Activated CD4-positive, alpha-beta T cell treated with anti-CD3 and anti-CD28 coated beads, Interleukin-2, Interleukin-4, amounts not matched to agents 100 ng/mL and 50 ng/mL, durations not matched to agents 16 hours and 8 hours (primary cell): ENCODE results near the gene STAT5A.

ENCODE experiments used
- DNase-seq: peaks from one replicate; pipeline ENCODE4 v3.0.0-alpha.2; 2020; ENCODE audit warnings: low spot score

STAT5A gene

DNA sequence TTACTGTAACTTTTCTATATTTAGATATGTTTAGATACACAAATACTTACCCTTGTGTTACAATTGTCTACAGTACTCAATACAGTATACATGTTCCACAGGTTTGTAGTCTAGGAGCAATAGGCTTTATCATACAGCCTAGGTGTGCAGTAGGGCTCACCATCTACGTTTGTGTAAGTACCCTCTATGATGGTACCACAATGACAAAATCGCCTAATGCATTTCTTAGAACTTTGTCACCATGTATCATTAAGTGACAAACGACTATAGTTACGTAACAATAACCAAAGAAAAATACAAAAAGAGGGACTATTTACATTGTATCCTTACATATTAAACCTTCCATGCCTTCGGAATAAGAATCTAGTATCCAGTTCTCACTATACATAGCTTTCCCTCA, 20.1 kb upstream of the STAT5A start:
- no peak for DNase-seq

- DNase-seq: no peak
These were observed 18.1 kb upstream of the STAT5A start for GRCh38 chr17:42270170-42270535.

- no peak for DNase-seq
These were observed 17.7 kb upstream of the STAT5A start for GRCh38 chr17:42270596-42270995.

DNA sequence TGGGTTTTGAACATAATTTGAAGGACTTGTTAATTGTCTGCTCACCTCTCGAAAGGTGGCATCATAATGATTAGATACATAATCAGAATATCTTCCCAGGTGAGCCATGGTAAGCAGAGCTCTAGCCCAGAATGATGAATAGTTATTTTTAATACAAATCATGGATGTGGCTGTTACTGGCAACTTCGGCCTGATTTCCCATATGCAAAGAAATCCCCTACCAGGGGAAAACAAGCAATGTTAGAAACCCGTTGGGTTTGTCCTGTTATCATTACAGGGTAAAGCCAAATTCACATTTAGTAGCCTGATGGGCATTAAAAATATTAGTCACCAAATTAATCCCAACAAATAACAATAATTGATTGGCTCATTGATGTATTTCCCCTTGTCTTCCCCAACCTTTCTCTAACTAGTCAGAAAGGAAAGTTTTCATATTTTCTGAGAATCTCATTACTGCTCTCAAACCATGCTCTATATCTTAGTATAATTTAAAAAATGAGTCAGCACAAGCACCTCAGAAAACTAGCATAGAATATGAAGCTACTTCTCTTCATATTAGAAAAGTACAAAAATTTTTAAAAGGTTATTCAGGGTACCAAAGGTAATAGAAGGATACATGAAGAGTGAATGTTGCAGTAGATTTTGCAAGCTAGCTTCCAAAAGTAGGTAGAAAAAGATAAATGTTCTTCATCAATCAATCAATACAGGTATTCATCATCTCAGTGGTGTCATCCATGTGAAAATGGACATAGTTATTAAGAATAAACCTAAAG, 17.1 kb upstream of the STAT5A start:
- no peak for DNase-seq

DNA sequence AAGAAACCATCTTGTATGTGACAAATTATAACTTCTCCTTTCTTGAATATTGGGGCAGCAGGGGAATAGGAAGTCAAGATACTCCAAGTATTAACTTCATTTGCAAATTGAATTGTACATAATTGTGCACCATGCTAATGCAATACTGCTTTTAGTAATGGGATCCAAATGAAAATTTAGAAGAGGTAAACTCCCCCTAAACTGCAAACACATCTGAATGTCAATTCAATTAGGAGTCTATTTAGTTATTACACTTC, 16.6 kb upstream of the STAT5A start:
- DNase-seq: no peak

- DNase-seq: no peak
These were observed 16.0 kb upstream of the STAT5A start for GRCh38 chr17:42272162-42272907.

DNA sequence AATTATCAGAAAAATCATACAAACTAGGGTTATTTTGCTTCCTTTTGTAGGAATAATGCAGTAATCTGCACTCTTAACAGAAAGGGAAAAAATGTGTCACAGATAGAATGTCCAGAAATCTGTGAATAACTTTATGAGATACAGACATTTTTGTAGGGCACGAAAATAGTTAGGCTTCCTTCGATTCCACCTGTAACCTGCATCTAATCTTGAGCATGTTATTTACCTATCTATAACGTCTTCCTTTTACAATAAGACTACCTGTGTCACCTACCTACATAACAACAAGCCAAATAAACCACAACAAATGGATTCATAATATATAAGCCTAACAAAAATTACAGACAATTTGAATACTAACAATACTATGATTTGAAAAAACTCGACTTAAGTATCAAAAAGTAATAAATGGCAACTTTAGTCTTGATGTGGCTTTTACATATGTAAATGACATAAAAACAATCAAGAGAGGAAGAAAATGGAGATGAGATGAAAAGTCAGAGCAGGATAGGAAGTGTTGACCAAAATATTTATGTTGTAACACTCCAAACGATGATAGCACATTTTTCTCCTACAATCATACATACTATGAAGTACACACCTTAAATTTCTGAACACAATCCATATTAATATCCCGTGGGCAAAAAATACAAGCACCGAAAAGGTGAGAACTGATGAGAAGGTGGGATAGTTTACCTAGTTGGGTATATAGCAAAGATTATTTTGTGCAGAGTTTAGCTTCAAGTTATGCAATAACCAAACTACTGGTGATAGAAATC, 14.6 kb upstream of the STAT5A start:
- no peak for DNase-seq

DNA sequence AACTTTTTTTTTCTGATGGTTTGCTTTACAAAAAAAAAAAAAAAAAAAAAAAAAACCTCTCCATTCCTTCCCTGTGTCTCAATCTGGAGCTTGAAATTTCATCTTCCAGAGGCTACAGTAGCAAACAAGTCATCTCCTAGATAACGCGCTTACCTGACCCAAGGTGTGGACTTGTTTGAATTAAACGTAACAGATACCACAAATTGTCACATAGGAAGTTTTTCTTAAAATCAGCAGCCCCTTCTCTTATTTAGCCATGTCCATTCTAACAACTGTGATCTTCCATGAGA, 14.1 kb upstream of the STAT5A start:
- DNase-seq: no peak

DNA sequence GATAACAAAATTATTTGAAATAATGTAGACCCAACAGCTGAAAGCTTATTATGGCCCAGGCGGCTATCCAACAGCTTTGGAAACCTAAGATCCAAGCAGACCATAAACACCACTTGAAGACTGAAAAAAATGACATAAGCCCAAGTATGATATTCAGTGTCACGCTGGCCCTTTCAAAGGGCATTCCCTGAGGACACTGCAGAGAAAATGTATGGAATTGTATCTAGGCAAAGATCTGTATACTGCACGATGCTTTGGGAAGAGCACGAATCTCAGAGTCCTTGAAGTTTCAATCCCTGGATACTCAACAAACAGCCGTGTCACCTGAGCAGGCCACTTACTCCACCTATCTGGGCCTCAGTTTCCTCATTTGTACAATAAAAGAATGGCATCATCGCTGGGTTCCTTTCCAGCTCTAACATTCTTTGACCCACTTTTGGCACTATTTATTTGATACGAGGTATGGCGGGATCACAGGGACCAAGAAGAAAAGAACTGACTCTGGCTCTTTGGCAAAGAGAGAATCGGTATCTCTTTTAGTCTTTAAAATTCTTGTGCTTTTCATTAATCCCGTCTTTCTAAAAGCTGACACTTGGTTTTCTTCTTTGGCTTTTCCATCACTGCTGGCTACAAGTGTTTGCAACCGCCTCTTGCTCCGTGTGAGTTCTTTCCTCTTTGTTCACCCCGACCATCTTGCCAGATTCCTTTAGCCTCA, 13.3 kb upstream of the STAT5A start:
- DNase-seq: no peak

DNA sequence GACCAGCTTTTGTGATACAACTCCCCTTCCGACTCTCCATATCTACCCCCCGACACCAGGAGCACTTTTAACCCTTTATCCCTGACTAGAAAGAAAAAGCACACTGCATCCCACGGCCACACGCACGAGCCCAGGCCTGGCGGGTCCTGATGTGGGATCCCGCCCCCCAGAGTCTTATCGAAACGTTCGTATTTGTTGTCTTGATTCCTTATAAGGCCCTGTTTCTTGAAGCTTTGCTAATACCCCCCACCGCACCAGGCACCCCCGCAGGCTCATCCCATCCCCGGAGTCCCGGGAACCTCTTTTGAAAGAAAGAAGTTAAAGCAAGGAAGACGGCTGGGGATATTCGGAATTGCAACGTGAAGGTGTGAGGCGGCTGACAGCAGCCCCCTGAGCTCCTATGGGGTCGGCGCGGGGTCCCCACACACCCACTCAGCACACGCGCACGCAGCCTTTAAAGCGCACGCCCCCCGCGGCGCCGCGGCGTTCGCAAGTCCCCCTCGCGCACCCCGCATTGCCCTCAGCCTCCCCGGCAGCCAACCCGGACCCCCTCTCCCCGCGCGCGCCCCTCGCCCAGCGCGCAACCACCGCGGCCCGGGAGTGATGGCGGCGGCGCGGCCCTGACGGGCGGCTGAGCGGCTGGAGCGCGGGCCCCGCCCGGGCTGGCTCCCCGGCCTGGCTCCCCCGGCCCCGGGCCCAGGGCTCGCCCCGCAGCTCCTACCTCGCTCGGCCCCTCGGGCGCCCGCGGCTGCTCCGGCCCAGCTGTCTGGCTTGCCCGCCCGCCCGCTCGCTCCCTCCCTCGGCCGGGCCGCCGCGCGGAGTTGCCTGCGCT, 12.6 kb upstream of the STAT5A start:
- no peak for DNase-seq

DNA sequence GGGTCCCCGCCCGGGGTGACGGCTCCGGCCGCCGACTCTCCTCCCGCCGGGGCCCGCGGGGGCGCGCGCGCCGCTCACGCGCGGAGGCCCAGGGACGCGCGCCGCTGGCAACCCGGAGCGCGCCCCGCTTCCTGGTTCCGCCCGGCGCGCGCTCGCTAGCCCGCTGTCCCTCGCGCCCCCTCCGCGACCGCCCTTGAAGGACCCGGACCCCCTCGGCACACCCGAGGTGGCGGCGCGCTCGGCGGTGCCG, 12.0 kb upstream of the STAT5A start, which contains the start of gene STAT5B:
TSS of gene STAT5B (minus strand) at position 33 of the 250 bp plus-strand sequence. CDS start 44,264 bp downstream, outside the sequence.
- DNase-seq: peak; percentile 66

- no peak for DNase-seq
These were observed 11.5 kb upstream of the STAT5A start for GRCh38 chr17:42276609-42277341.

GRCh38 chr17:42277342-42277712, 11.0 kb upstream of the STAT5A start:
- DNase-seq: no peak

DNA sequence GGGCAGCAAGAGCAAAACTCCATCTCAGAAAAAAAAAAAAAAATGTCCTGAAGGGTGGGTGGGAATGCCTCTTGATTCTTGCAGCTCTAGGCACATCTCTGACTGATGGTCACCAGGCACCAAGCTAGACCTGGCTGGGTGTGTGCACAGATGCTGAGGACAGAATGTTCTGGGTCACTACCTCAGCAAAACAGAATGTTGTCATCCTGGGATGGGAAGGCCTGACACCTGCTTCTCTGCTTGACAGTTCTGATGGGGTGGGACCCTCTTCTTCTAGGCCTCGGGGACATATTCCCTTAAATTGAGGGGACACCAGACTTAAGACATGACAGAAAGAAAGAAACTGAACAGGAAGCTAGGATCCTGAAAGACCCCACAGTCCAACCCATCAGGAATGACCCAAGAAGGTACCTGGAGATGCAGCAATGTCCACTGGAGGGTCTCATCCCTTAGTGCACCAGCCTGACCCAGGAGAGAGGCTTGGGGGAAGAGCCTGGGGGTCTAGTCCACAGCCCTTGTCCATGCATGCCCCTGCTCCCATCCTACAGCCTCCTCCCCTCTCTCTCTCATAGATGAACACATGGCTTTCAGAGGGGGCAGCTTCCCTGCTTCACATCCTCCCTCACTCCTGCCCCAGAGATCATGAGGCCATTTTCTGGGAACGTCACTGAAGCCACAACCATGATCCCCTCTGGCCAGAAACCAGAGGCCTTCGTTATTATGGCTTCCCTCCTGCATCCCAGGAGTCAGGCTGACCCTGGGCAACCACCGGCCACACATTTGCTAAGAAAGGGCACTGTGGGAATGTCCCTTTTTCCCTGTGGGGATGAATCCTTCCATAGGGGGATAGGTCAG, 8.3 kb upstream of the STAT5A start:
- DNase-seq: no peak

DNA sequence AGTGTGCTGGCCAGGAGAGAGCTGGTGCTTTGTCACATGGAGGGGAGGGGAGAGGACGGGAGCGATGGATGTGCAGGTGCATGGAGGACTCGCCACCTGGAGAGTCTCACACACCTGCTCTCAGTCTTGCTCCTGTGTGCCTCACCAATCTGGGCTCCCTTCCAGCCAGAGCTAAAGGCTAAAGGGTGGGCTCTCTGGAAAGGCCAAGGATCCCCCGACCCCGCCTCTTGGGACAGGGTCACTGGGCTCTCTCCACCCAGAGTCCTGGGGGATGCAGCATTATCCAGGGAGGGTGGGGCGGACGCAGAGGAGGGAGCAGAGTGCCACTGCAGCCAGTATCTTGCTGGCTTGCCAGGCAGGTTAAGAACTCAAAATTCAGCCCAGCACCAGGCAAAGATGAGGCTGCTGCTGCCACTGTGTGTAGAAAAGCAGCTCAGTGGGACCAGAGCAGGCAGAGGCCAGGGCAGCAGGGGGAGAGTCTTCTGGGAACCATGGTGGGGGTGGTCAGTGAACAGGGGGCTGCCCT, 6.7 kb upstream of the STAT5A start:
- no peak for DNase-seq

- no peak for DNase-seq
These were observed 5.7 kb upstream of the STAT5A start for GRCh38 chr17:42282478-42283080.

- no peak for DNase-seq
These were observed 4.9 kb upstream of the STAT5A start for GRCh38 chr17:42283241-42284023.

DNA sequence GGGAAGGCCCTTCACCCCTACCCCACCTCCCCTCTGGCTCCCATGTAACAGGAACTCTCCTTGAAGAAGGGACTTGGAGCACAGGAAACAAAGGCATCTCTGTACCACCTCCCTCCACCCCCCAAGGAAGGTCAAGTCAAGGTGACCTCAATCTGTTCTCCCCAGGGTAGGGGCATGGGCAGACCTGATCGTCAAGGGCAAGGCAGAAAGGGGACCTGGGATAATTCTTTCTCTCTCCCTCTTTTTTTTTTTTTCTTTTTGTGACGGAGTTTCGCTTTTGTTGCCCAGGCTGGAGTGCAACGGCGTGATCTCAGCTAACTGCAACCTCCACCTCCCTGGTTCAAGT, 4.3 kb upstream of the STAT5A start:
- no peak for DNase-seq

- DNase-seq: no peak
These were observed 3.7 kb upstream of the STAT5A start for GRCh38 chr17:42284566-42284965.
